BJ (cell line): Measurements from ENCODE around the gene ZDHHC14. TPM values are rescaled to one million over a fixed set of nuclear protein-coding genes. Genes with fewer than 3 reads are reported as not detected.

Experiments used
- CTCF ChIA-PET: fragments of 350-600 bp; formaldehyde crosslinking; extraction: SDS; loops from one replicate; lab custom pipeline; 2021; ENCODE audit warnings: antibody characterized with exemption, inconsistent platforms; lab: Yijun Ruan, JAX
- POLR2A ChIA-PET: fragments of 300-600 bp; sonication (Branson Sonifier 250); formaldehyde crosslinking; extraction: SDS; loops from one replicate; lab custom pipeline; 2021; ENCODE audit warnings: antibody characterized with exemption; lab: Charles Lee
- DNase-seq: peaks from one replicate; pipeline ENCODE4 v3.0.0-alpha.2; 2011; ENCODE audit warnings: low read depth
- H3K27me3 ChIP-seq: 2 replicates; pipeline ENCODE4 v1.6.0; 2011; ENCODE audit warnings: low read length; ENCODE audit not compliant: control insufficient read depth, insufficient read depth
- H3K36me3 ChIP-seq: 2 replicates; pipeline ENCODE4 v1.5.1; 2011; ENCODE audit warnings: low read length; ENCODE audit not compliant: control insufficient read depth, insufficient read depth
- H3K4me3 ChIP-seq: 2 replicates; pipeline ENCODE4 v1.5.1; 2011; ENCODE audit warnings: low read depth, mild to moderate bottlenecking, control low read depth, low read length
- CTCF ChIP-seq: IDR thresholded peaks from 2 replicates; pipeline ENCODE4 v1.5.1; 2011; ENCODE audit warnings: low read depth, mild to moderate bottlenecking, control low read depth, inconsistent platforms, low read length, moderate library complexity; ENCODE audit not compliant: insufficient read depth
- polyA plus RNA-seq: library from polyadenylated mRNA; depleted of rRNA; stranded (reverse); fragments of >200 nt; gene quantifications from 2 replicates; pipeline ENCODE4 v1.2.3, GENCODE V29; 2011

ZDHHC14 gene
- polyA plus RNA-seq, 1 experiment: 3.6 TPM

GRCh38 chr6:157711060-157711459 is 330.1 kb downstream of the ZDHHC14 start:
- Histone ChIP-seq H3K27me3 (no peaks in the 10 kb centered on the region), H3K4me3 (no peak overlapping the region), H3K36me3 (no peaks in the 10 kb centered on the region)
- no peak for DNase-seq
- ChIA-PET POLR2A (no interaction called here), CTCF (interaction anchor here (0.6 to 1.7 kb wide), 3 partner anchors 22 to 119 kb away, joined by 3 to 4 read pairs (median 3); no protein-coding TSS in a partner anchor)
- no peak for TF ChIP-seq CTCF

GRCh38 chr6:157712585-157713295 is 331.8 kb downstream of the ZDHHC14 start:
- ChIA-PET CTCF (interaction anchor here (0.9 to 1.5 kb wide), 5 partner anchors 22 to 165 kb away, joined by 3 to 10 read pairs (median 5); no protein-coding TSS in a partner anchor), POLR2A (no interaction called here)
- H3K36me3 ChIP-seq: no peaks in the 10 kb centered on the region

GRCh38 chr6:157713451-157714152 is 332.6 kb downstream of the ZDHHC14 start:
- H3K4me3 ChIP-seq: no peak overlapping the region
- no peaks in the 10 kb centered on the region for H3K36me3 ChIP-seq
- ChIA-PET CTCF (interaction anchor here (0.9 to 1.5 kb wide), 6 partner anchors 23 to 154 kb away, joined by 3 to 10 read pairs (median 4); no protein-coding TSS in a partner anchor), POLR2A (no interaction called here)
- DNase-seq: no peak
- TF ChIP-seq CTCF: no peak
- H3K27me3 ChIP-seq: no peaks in the 10 kb centered on the region

More at GRCh38 chr6:157712585-157713295, 331.8 kb downstream of the ZDHHC14 start:
- DNase-seq: no peak
- no peak for TF ChIP-seq CTCF
- no peaks in the 10 kb centered on the region for H3K27me3 ChIP-seq
- no peak overlapping the region for H3K4me3 ChIP-seq

GRCh38 chr6:157714153-157714490 is 333.1 kb downstream of the ZDHHC14 start:
- H3K27me3 ChIP-seq: no peaks in the 10 kb centered on the region
- CTCF ChIA-PET: interaction anchor here (0.9 to 1.5 kb wide), 6 partner anchors 24 to 154 kb away, joined by 3 to 10 read pairs (median 4); no protein-coding TSS in a partner anchor
- DNase-seq: peak; percentile 95
- H3K36me3 ChIP-seq: no peaks in the 10 kb centered on the region
- POLR2A ChIA-PET: no interaction called here
- TF ChIP-seq CTCF: peak; percentile 47
- no peak overlapping the region for H3K4me3 ChIP-seq

GRCh38 chr6:157715728-157716164 is 334.8 kb downstream of the ZDHHC14 start:
- CTCF ChIA-PET: interaction anchor here (0.6 to 1.1 kb wide), 4 partner anchors 8 to 341 kb away, joined by 3 to 6 read pairs (median 3); no protein-coding TSS in a partner anchor

More at GRCh38 chr6:157715728-157716164, 334.8 kb downstream of the ZDHHC14 start:
- no peaks in the 10 kb centered on the region for H3K36me3 ChIP-seq
- POLR2A ChIA-PET: interaction anchor here (0.6 to 0.7 kb wide), 2 partner anchors 49 to 232 kb away, joined by 5 to 6 read pairs; no protein-coding TSS in a partner anchor
- no peak for TF ChIP-seq CTCF
- no peak overlapping the region for H3K4me3 ChIP-seq
- peak; percentile 98 for DNase-seq
- H3K27me3 ChIP-seq: no peaks in the 10 kb centered on the region
